ENCODE measurements around the gene VPS41.

Gene VPS41

DNA sequence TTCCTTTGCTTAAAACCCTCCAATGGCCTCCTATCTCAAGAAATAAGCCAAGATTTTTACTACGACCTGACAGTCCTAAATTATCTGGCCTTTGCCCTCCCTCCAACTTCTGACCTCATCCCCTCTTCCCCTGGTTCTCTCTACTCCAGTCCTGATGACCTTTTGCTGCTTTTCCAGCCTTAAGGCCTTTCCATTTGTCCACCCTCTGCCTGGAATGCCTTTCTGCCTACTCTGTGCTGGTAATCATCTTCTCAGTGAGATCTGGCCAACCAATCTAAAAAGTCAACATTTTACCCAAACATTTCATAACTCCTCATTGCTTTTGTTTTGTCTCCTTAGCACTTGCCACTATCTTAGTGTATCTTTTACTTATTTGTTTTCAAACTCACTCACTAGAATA is 75.7 kb downstream of the VPS41 start:
- no peak overlapping the region for H3K9ac ChIP-seq
- H3K27ac ChIP-seq, result no peak overlapping the region
- no peak overlapping the region for H3K4me3 ChIP-seq (IDR thresholded peaks at IDR 0.05; ENCODE audit: insufficient read depth, low read depth, low read length)
- H3K27me3 ChIP-seq (ENCODE audit: insufficient read depth, low read depth), result no peaks in the 10 kb centered on the region
- TF ChIP-seq CTCF (conservative IDR thresholded peaks at IDR 0.05; ENCODE audit: low read depth, low read length), result no peak
- H2AFZ ChIP-seq (ENCODE audit: low read depth), result no peak overlapping the region
- no peaks in the 10 kb centered on the region for H4K20me1 ChIP-seq (ENCODE audit: insufficient read depth)
- H3K4me1 ChIP-seq (ENCODE audit: low read depth, poor library complexity, severe bottlenecking), result no peaks in the 10 kb centered on the region
- H3K4me2 ChIP-seq, result no peak overlapping the region
- no peaks in the 10 kb centered on the region for H3K79me2 ChIP-seq (ENCODE audit: insufficient read depth, low read depth)
- no peaks in the 10 kb centered on the region for H3K36me3 ChIP-seq (ENCODE audit: insufficient read depth)

DNA sequence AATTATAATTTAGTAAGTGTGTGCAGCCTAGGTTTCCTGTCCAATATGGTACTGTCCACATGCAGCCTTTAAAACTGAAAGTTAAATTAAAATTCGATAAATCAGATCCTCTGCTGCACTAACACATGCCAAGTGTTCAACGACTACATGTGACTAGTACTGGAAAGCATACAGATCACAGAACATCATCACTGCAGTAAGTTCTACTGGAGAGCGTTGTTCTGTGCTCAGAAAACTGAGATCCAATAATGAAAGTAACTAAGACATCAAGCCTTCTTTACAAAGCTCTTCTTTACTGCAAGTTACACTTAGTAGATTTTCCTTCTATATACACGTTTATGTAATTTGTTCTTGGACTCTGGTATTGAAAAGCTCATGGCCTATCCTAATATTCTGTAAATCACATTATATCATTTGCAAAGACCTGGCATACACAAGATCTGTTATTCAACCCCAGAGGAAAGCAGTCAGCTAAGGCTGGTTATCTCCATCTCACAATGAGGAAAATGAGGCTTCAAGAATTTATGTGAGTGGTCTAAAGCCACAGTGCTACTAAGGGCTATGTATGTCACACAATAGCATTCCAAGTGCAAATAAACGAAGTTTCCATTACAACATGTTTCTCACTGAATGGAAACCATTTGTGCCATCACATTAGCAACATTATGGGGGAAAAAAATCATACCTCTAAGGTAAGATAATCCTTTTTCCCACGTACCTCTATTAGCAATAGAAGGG is 77.6 kb downstream of the VPS41 start:
- H3K79me2 ChIP-seq (ENCODE audit: insufficient read depth, low read depth), result no peaks in the 10 kb centered on the region
- H3K4me1 ChIP-seq (ENCODE audit: low read depth, poor library complexity, severe bottlenecking), result no peaks in the 10 kb centered on the region
- no peak overlapping the region for H3K4me2 ChIP-seq
- H3K4me3 ChIP-seq (IDR thresholded peaks at IDR 0.05; ENCODE audit: insufficient read depth, low read depth, low read length), result no peak overlapping the region
- H3K27me3 ChIP-seq (ENCODE audit: insufficient read depth, low read depth), result no peaks in the 10 kb centered on the region
- H3K36me3 ChIP-seq (ENCODE audit: insufficient read depth), result no peaks in the 10 kb centered on the region
- no peak overlapping the region for H3K9ac ChIP-seq
- no peak overlapping the region for H2AFZ ChIP-seq (ENCODE audit: low read depth)
- H3K27ac ChIP-seq, result no peak overlapping the region
- no peak for TF ChIP-seq CTCF (conservative IDR thresholded peaks at IDR 0.05; ENCODE audit: low read depth, low read length)
- no peaks in the 10 kb centered on the region for H4K20me1 ChIP-seq (ENCODE audit: insufficient read depth)

DNA sequence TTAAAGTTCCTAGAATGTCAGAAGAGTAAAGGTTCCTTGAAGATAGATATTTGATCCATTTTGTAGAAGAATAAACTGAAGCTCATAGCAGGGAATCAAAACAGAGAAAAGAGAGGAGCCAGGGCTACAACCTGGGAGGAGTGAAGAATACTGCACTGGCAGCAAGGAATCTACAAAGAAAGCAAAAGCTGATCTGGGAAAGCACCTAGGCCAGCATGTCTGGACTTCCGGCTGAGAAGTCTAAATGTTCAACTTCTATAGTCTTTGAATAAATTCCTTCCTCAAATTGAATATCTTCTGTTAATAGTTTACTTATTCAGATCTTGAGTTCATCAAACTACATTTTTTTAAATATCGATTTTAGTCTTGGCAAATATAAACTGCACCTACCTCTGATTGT is 78.2 kb downstream of the VPS41 start:
- no peak for TF ChIP-seq CTCF (conservative IDR thresholded peaks at IDR 0.05; ENCODE audit: low read depth, low read length)
- Histone ChIP-seq H3K4me3 (IDR thresholded peaks at IDR 0.05; ENCODE audit: insufficient read depth, low read depth, low read length) (no peak overlapping the region), H3K9ac (no peak overlapping the region), H3K79me2 (ENCODE audit: insufficient read depth, low read depth) (no peaks in the 10 kb centered on the region), H3K27ac (no peak overlapping the region), H4K20me1 (ENCODE audit: insufficient read depth) (no peaks in the 10 kb centered on the region), H3K4me2 (no peak overlapping the region), H2AFZ (ENCODE audit: low read depth) (no peak overlapping the region), H3K36me3 (ENCODE audit: insufficient read depth) (no peaks in the 10 kb centered on the region), H3K27me3 (ENCODE audit: insufficient read depth, low read depth) (no peaks in the 10 kb centered on the region), H3K4me1 (ENCODE audit: low read depth, poor library complexity, severe bottlenecking) (no peaks in the 10 kb centered on the region)

GRCh38 chr7:38829488-38830165 is 79.4 kb downstream of the VPS41 start:
- Histone ChIP-seq H3K36me3 (ENCODE audit: insufficient read depth) (no peaks in the 10 kb centered on the region), H4K20me1 (ENCODE audit: insufficient read depth) (no peaks in the 10 kb centered on the region), H3K27ac (no peak overlapping the region), H2AFZ (ENCODE audit: low read depth) (no peak overlapping the region), H3K27me3 (ENCODE audit: insufficient read depth, low read depth) (no peaks in the 10 kb centered on the region), H3K4me1 (ENCODE audit: low read depth, poor library complexity, severe bottlenecking) (no peaks in the 10 kb centered on the region), H3K79me2 (ENCODE audit: insufficient read depth, low read depth) (no peaks in the 10 kb centered on the region), H3K9ac (no peak overlapping the region), H3K4me3 (IDR thresholded peaks at IDR 0.05; ENCODE audit: insufficient read depth, low read depth, low read length) (no peak overlapping the region), H3K4me2 (no peak overlapping the region)
- no peak for TF ChIP-seq CTCF (conservative IDR thresholded peaks at IDR 0.05; ENCODE audit: low read depth, low read length)
